Chondrocyte (in vitro differentiated cells): ENCODE measurements around the gene CMTM2. TPM values are rescaled to one million over a fixed set of nuclear protein-coding genes. Genes with fewer than 3 reads are reported as not detected.
"Not testable (repeated sequence)": the region's sequence is repeated elsewhere in the genome, so short reads cannot be mapped to it uniquely, and the experiment has no call there.

ENCODE experiments used
- DNase-seq: peaks from one replicate; pipeline ENCODE4 v3.0.0; 2021; ENCODE audit warnings: mixed read lengths, low spot score
- H3K27ac Mint-ChIP-seq: one replicate; pipeline ENCODE4 v1.8.0; 2021; ENCODE audit warnings: mild to moderate bottlenecking, moderate library complexity, mixed read lengths; ENCODE audit not compliant: unreplicated experiment
- H3K27me3 Mint-ChIP-seq: 2 replicates; pipeline ENCODE4 v1.8.0; 2021; ENCODE audit warnings: low read depth, mixed read lengths
- H3K36me3 Mint-ChIP-seq: 2 replicates; pipeline ENCODE4 v1.8.0; 2021; ENCODE audit warnings: low read depth, mixed read lengths
- H3K4me1 Mint-ChIP-seq: 2 replicates; pipeline ENCODE4 v1.8.0; 2021; ENCODE audit warnings: low read depth, mild to moderate bottlenecking, mixed read lengths
- H3K4me3 Mint-ChIP-seq: one replicate; pipeline ENCODE4 v1.8.0; 2021; ENCODE audit warnings: mild to moderate bottlenecking, moderate library complexity, mixed read lengths; ENCODE audit not compliant: unreplicated experiment
- H3K9me3 Mint-ChIP-seq: 2 replicates; pipeline ENCODE4 v1.8.0; 2021; ENCODE audit warnings: low read depth, mixed read lengths
- total RNA-seq: library from RNA; stranded (reverse); gene quantifications from 3 replicates; pipeline ENCODE4 v1.2.1, GENCODE V29; 2021
- TF ChIP-seq, protein P1 (sequence below): fragments of 200-600 bp; sonication (generic); IDR thresholded peaks from 2 replicates; pipeline ENCODE4 v1.5.0; 2021; ENCODE audit warnings: antibody characterized with exemption, mild to moderate bottlenecking, moderate library complexity

Gene CMTM2
- total RNA-seq, 1 donor from 2014 or later: not detected

DNA sequence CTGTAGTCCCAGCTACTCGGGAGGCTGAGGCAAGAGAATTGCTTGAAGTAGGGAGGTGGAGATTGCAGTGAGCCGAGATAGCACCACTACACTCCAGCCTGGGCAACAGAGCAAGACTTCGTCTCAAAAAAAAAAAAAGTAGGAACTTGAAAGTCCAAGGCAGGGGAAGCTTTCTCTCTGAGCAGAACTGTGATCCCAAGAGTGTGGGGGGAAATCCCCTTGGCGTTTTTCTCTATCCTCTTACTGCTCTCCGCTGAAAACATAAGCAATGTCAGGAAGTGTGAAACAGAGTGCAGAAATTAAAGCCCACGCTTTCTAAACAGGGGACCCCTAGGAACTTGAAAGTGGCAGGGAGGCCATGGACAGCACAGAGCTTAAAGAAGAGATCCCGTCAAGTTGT lies 15.5 kb downstream of the CMTM2 start:
- H3K9me3 Mint-ChIP-seq: peaks cover 3% of the 10 kb centered on the region
- TF ChIP-seq, protein P1, sequence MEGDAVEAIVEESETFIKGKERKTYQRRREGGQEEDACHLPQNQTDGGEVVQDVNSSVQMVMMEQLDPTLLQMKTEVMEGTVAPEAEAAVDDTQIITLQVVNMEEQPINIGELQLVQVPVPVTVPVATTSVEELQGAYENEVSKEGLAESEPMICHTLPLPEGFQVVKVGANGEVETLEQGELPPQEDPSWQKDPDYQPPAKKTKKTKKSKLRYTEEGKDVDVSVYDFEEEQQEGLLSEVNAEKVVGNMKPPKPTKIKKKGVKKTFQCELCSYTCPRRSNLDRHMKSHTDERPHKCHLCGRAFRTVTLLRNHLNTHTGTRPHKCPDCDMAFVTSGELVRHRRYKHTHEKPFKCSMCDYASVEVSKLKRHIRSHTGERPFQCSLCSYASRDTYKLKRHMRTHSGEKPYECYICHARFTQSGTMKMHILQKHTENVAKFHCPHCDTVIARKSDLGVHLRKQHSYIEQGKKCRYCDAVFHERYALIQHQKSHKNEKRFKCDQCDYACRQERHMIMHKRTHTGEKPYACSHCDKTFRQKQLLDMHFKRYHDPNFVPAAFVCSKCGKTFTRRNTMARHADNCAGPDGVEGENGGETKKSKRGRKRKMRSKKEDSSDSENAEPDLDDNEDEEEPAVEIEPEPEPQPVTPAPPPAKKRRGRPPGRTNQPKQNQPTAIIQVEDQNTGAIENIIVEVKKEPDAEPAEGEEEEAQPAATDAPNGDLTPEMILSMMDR: no peak
- no peak overlapping the region for H3K4me3 Mint-ChIP-seq
- H3K36me3 Mint-ChIP-seq: no peaks in the 10 kb centered on the region
- no peaks in the 10 kb centered on the region for H3K27me3 Mint-ChIP-seq
- no peaks in the 10 kb centered on the region for H3K4me1 Mint-ChIP-seq
- no peak for DNase-seq
- H3K27ac Mint-ChIP-seq: no peak overlapping the region

DNA sequence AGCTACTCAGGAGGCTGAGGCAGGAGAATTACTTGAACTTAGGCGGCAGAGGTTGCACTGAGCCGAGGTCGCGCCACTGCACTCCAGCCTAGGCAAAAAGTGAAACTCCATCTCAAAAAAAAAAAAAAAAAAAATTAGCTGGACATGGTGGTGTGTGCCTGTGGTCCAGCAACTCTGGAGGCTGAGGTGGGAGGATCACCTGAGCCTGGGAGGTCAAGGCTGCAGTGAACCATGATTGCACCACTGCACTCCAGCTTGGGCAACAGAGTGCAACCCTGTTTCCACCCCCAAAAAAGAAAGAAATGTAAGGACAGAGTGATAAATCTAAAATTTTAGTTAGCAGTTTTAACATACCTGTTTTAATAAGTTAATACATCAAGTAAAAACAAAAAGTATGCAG lies 17.3 kb downstream of the CMTM2 start:
- H3K4me1 Mint-ChIP-seq, H3K4me3 Mint-ChIP-seq, H3K27ac Mint-ChIP-seq, DNase-seq, H3K9me3 Mint-ChIP-seq, H3K36me3 Mint-ChIP-seq, H3K27me3 Mint-ChIP-seq: not testable (repeated sequence)

DNA sequence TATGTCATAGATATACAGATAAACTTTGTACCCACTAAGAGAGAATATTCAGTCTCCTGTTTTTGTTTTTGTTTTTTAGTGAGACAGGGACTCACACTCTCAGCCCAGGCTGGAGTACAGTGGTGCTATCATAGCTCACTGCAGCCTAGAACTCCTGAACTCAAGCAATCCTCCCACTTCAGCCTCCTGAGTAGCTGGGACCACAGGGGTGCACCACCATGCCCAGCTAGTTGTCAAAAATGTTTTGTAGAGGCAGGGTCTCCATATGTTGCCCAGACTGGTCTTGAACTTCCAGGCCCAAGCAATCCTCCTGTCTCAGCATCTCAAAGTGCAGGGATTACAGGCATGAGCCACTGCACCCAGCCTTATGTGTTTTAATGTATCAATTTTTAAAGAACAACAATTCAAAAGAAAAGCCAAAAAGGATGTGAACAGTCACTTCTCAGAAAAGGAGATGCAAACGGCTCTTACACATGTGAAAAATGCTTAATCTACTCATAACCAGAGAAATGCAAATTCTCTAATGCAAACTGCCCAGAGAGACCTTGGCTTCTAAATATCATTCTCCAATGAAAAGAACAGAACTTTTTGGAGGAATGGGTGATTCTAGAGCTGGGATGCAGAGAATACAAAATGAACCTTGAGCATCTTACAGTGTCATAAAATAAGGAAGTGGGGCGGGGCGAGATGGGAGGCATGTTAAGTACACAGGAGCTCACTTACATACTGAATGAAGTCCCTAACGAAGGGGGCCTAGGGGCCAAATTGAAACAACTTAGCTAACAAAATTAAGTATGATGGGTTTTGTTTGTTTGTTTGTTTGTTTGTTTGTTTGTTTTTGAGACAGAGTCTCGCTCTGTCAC lies 18.0 kb downstream of the CMTM2 start:
- Mint-ChIP-seq H3K9me3 (peaks cover 3% of the 10 kb centered on the region), H3K27ac (no peak overlapping the region), H3K36me3 (no peaks in the 10 kb centered on the region), H3K4me3 (no peak overlapping the region), H3K4me1 (no peaks in the 10 kb centered on the region), H3K27me3 (no peaks in the 10 kb centered on the region)
- no peak for DNase-seq
- TF ChIP-seq, protein P1: no peak

DNA sequence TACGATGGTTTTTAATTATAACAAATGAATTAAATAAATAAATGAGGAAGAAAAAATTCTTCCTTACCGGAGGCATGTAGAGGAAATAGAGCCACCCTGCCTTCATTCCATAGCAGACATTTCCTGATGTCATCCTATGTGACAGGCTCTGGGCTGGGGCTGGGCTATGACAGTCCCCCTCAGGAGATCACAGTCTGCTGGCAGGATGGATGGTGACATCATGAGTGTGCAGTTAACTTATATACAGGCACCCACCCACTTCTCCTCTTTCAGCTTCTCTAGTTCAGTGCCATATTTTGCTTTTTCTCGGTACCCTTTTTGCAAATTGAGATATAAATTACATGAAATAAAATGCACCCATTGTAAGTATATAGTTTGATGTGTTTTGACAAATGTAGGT lies 18.8 kb downstream of the CMTM2 start:
- no peaks in the 10 kb centered on the region for H3K4me1 Mint-ChIP-seq
- H3K36me3 Mint-ChIP-seq: no peaks in the 10 kb centered on the region
- H3K27ac Mint-ChIP-seq: no peak overlapping the region
- peaks cover 3% of the 10 kb centered on the region for H3K9me3 Mint-ChIP-seq
- H3K27me3 Mint-ChIP-seq: no peaks in the 10 kb centered on the region
- TF ChIP-seq, protein P1: no peak
- no peak overlapping the region for H3K4me3 Mint-ChIP-seq
- DNase-seq: no peak

DNA sequence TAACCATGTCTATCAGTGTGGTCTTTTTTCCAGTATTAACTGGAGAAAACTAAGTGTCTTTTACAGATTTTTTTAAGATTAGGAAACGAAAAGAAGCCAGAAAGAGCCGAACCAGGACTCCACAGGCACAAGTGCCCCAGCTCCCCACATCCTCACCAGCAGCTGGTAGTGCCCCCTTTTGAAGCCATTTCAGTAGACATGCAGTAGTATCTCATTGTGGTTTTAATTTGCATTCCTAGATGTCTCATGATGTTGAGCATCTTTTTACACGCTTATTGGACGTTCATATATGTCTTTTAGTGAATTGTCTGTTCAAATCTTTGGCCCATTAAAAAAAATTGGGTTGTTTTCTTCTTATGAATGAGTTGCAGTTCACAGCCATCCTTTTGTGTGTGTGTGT lies 20.5 kb downstream of the CMTM2 start:
- Mint-ChIP-seq H3K9me3 (no peaks in the 10 kb centered on the region), H3K27me3 (no peaks in the 10 kb centered on the region), H3K4me3 (no peak overlapping the region), H3K27ac (no peak overlapping the region), H3K36me3 (no peaks in the 10 kb centered on the region), H3K4me1 (peaks cover 7% of the 10 kb centered on the region)
- TF ChIP-seq, protein P1: no peak
- no peak for DNase-seq

DNA sequence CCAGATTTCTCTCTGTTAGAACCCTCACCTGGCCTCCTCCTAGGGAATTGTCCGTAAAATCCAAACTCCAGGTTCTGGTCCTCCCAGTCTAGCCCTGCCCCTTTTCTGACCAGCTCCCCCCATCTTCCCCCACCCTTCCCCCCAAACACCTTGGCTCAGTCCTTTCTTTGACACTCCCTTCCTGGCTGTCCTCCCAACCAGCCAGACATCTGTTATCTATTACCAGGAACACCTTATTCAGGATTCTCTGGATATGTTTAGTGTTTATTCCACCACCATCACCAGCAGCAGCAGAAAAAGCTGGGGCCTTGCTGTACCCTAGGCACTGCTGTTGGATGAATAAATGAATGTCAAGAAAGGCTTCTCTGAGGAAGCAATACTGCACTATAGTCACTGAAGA lies 21.2 kb downstream of the CMTM2 start:
- no peaks in the 10 kb centered on the region for H3K27me3 Mint-ChIP-seq
- TF ChIP-seq, protein P1: no peak
- DNase-seq: no peak
- no peaks in the 10 kb centered on the region for H3K36me3 Mint-ChIP-seq
- no peak overlapping the region for H3K27ac Mint-ChIP-seq
- peaks cover 7% of the 10 kb centered on the region for H3K4me1 Mint-ChIP-seq
- H3K4me3 Mint-ChIP-seq: no peak overlapping the region
- H3K9me3 Mint-ChIP-seq: no peaks in the 10 kb centered on the region
